Measurements from ENCODE around the gene NACC2. TPM values are rescaled to one million over a fixed set of nuclear protein-coding genes. Genes with fewer than 3 reads are reported as not detected.
"Not testable (repeated sequence)": the region's sequence is repeated elsewhere in the genome, so short reads cannot be mapped to it uniquely, and the experiment has no call there.

NACC2 gene
- total RNA-seq, 5 donors from 2014 or later (not counting 1 experiment from before 2014, with no cell fraction given): 4.2 to 11.7 (median 11.3) TPM

GRCh38 chr9:136036050-136036449 is 59.0 kb downstream of the NACC2 start:
- no peaks in the 10 kb centered on the region for H3K27me3 Mint-ChIP-seq
- CTCF ChIA-PET: no interaction called here
- no peak for ATAC-seq (replicated peaks in 1 of 4)

GRCh38 chr9:136031741-136032730 is 63.1 kb downstream of the NACC2 start:
- Histone ChIP-seq H3K4me1 (ENCODE audit: control insufficient read depth in 1 of 2, extremely low read depth in 1 of 2, insufficient read depth in 2 of 2, low read length in 2 of 2) (no peaks in the 10 kb centered on the region), H3K27me3 (replicated peaks in 1 of 2; ENCODE audit: control insufficient read depth in 2 of 2, extremely low read depth in 1 of 2, insufficient read depth in 2 of 2, low read length in 1 of 2) (peaks cover 0 to 6% of the 10 kb centered on the region in 2 experiments), H3K9me3 (no peaks in the 10 kb centered on the region), H3K36me3 (ENCODE audit: control insufficient read depth in 2 of 2, extremely low read depth in 1 of 2, insufficient read depth in 1 of 2, low read length in 1 of 2) (peaks cover 0 to 6% of the 10 kb centered on the region in 2 donors), H3K27ac (ENCODE audit: low read length) (no peak overlapping the region), H3K4me3 (ENCODE audit: control insufficient read depth in 1 of 2, extremely low read depth in 1 of 2, low read length in 1 of 2) (no peak overlapping the region)
- ChIA-PET POLR2A (no interaction called here), CTCF (no interaction called here)
- WGBS (ENCODE audit: insufficient coverage): 81% methylated on average over 8 of the region's 13 CpGs
- H3K36me3 Mint-ChIP-seq: peaks cover 36% of the 10 kb centered on the region
- H3K27me3 Mint-ChIP-seq: no peaks in the 10 kb centered on the region
- ATAC-seq (replicated peaks in 1 of 4) (no peak), DNase-seq (no peak)
- H3K9me3 Mint-ChIP-seq: peaks cover 0 to 11% (median 5%) of the 10 kb centered on the region in 3 donors
- H3K4me3 Mint-ChIP-seq: no peak overlapping the region
- H3K27ac Mint-ChIP-seq: no peak overlapping the region
- peaks cover 0 to 6% (median 4%) of the 10 kb centered on the region in 3 donors for H3K4me1 Mint-ChIP-seq

More at GRCh38 chr9:136036050-136036449, 59.0 kb downstream of the NACC2 start:
- POLR2A ChIA-PET: no interaction called here
- Histone ChIP-seq H3K27ac (ENCODE audit: low read length) (no peak overlapping the region), H3K36me3 (ENCODE audit: control insufficient read depth in 2 of 2, extremely low read depth in 1 of 2, insufficient read depth in 1 of 2, low read length in 1 of 2) (no peaks in the 10 kb centered on the region), H3K9me3 (no peaks in the 10 kb centered on the region), H3K4me3 (ENCODE audit: control insufficient read depth in 1 of 2, extremely low read depth in 1 of 2, low read length in 1 of 2) (no peak overlapping the region), H3K27me3 (replicated peaks in 1 of 2; ENCODE audit: control insufficient read depth in 2 of 2, extremely low read depth in 1 of 2, insufficient read depth in 2 of 2, low read length in 1 of 2) (peaks cover 0 to 3% of the 10 kb centered on the region in 2 experiments), H3K4me1 (ENCODE audit: control insufficient read depth in 1 of 2, extremely low read depth in 1 of 2, insufficient read depth in 2 of 2, low read length in 2 of 2) (no peaks in the 10 kb centered on the region)
- WGBS (ENCODE audit: insufficient coverage): 81% methylated on average over 2 of the region's 6 CpGs
- peaks cover 0 to 3% (median 2%) of the 10 kb centered on the region in 3 donors for H3K4me1 Mint-ChIP-seq
- no peak overlapping the region for H3K27ac Mint-ChIP-seq
- H3K36me3 Mint-ChIP-seq: peaks cover 55% of the 10 kb centered on the region
- H3K4me3 Mint-ChIP-seq: no peak overlapping the region
- no peak for DNase-seq
- H3K9me3 Mint-ChIP-seq: peaks cover 9 to 31% (median 17%) of the 10 kb centered on the region in 3 donors

- Mint-ChIP-seq H3K9me3 (peaks cover 0 to 6% (median 0%) of the 10 kb centered on the region in 3 donors), H3K4me1 (peaks cover 0 to 10% (median 4%) of the 10 kb centered on the region in 3 donors), H3K27me3 (no peaks in the 10 kb centered on the region), H3K27ac (no peak overlapping the region), H3K36me3 (peaks cover 32% of the 10 kb centered on the region), H3K4me3 (no peak overlapping the region)
- Histone ChIP-seq H3K27me3 (replicated peaks in 1 of 2; ENCODE audit: control insufficient read depth in 2 of 2, extremely low read depth in 1 of 2, insufficient read depth in 2 of 2, low read length in 1 of 2) (peaks cover 0 to 6% of the 10 kb centered on the region in 2 experiments), H3K27ac (ENCODE audit: low read length) (no peak overlapping the region), H3K4me3 (ENCODE audit: control insufficient read depth in 1 of 2, extremely low read depth in 1 of 2, low read length in 1 of 2) (no peak overlapping the region), H3K4me1 (ENCODE audit: control insufficient read depth in 1 of 2, extremely low read depth in 1 of 2, insufficient read depth in 2 of 2, low read length in 2 of 2) (no peaks in the 10 kb centered on the region), H3K9me3 (no peaks in the 10 kb centered on the region), H3K36me3 (ENCODE audit: control insufficient read depth in 2 of 2, extremely low read depth in 1 of 2, insufficient read depth in 1 of 2, low read length in 1 of 2) (peaks cover 0 to 6% of the 10 kb centered on the region in 2 donors)
- 67% methylated on average over 1 of the region's 8 CpGs for WGBS (ENCODE audit: insufficient coverage)
- POLR2A ChIA-PET: no interaction called here
- CTCF ChIA-PET: no interaction called here
- no peak for DNase-seq
- no peak for ATAC-seq (replicated peaks in 1 of 4)
Observed at GRCh38 chr9:136031094-136031493, 64.0 kb downstream of the NACC2 start.

- CTCF ChIA-PET: no interaction called here
- no peak for DNase-seq
- 95% methylated on average over 12 of the region's 12 CpGs for WGBS (ENCODE audit: insufficient coverage)
Observed at GRCh38 chr9:136029556-136029955, 65.5 kb downstream of the NACC2 start.

GRCh38 chr9:136028760-136029470 is 66.2 kb downstream of the NACC2 start:
- peaks cover 22% of the 10 kb centered on the region for H3K36me3 Mint-ChIP-seq
- no peak for DNase-seq
- no peak overlapping the region for H3K27ac ChIP-seq (ENCODE audit: low read length)
- no peaks in the 10 kb centered on the region for H3K4me1 ChIP-seq (ENCODE audit: control insufficient read depth in 1 of 2, extremely low read depth in 1 of 2, insufficient read depth in 2 of 2, low read length in 2 of 2)
- peaks cover 0 to 6% of the 10 kb centered on the region in 2 donors for H3K36me3 ChIP-seq (ENCODE audit: control insufficient read depth in 2 of 2, extremely low read depth in 1 of 2, insufficient read depth in 1 of 2, low read length in 1 of 2)
- POLR2A ChIA-PET: no interaction called here
- H3K4me1 Mint-ChIP-seq: peaks cover 1 to 10% (median 4%) of the 10 kb centered on the region in 3 donors
- H3K9me3 ChIP-seq: no peaks in the 10 kb centered on the region
- H3K9me3 Mint-ChIP-seq: peaks cover 0 to 4% (median 0%) of the 10 kb centered on the region in 3 donors
- CTCF ChIA-PET: no interaction called here
- no peaks in the 10 kb centered on the region for H3K27me3 Mint-ChIP-seq
- H3K27me3 ChIP-seq (replicated peaks in 1 of 2; ENCODE audit: control insufficient read depth in 2 of 2, extremely low read depth in 1 of 2, insufficient read depth in 2 of 2, low read length in 1 of 2): peaks cover 0 to 6% of the 10 kb centered on the region in 2 experiments
- H3K4me3 ChIP-seq (ENCODE audit: control insufficient read depth in 1 of 2, extremely low read depth in 1 of 2, low read length in 1 of 2): no peak overlapping the region
- H3K27ac Mint-ChIP-seq: no peak overlapping the region
- 91% methylated on average over 7 of the region's 10 CpGs for WGBS (ENCODE audit: insufficient coverage)
- ATAC-seq (replicated peaks in 1 of 4): no peak
- H3K4me3 Mint-ChIP-seq: no peak overlapping the region

More at GRCh38 chr9:136029556-136029955, 65.5 kb downstream of the NACC2 start:
- Mint-ChIP-seq H3K27me3 (no peaks in the 10 kb centered on the region), H3K9me3 (peaks cover 0 to 4% (median 0%) of the 10 kb centered on the region in 3 donors), H3K27ac (no peak overlapping the region), H3K36me3 (peaks cover 23% of the 10 kb centered on the region), H3K4me1 (peaks cover 0 to 10% (median 4%) of the 10 kb centered on the region in 3 donors), H3K4me3 (no peak overlapping the region)
- POLR2A ChIA-PET: no interaction called here
- H3K4me3 ChIP-seq (ENCODE audit: control insufficient read depth in 1 of 2, extremely low read depth in 1 of 2, low read length in 1 of 2): no peak overlapping the region
- no peak for ATAC-seq (replicated peaks in 1 of 4)
- H3K4me1 ChIP-seq (ENCODE audit: control insufficient read depth in 1 of 2, extremely low read depth in 1 of 2, insufficient read depth in 2 of 2, low read length in 2 of 2): no peaks in the 10 kb centered on the region
- H3K9me3 ChIP-seq: no peaks in the 10 kb centered on the region
- H3K27me3 ChIP-seq (replicated peaks in 1 of 2; ENCODE audit: control insufficient read depth in 2 of 2, extremely low read depth in 1 of 2, insufficient read depth in 2 of 2, low read length in 1 of 2): peaks cover 0 to 6% of the 10 kb centered on the region in 2 experiments
- H3K36me3 ChIP-seq (ENCODE audit: control insufficient read depth in 2 of 2, extremely low read depth in 1 of 2, insufficient read depth in 1 of 2, low read length in 1 of 2): peaks cover 0 to 6% of the 10 kb centered on the region in 2 donors
- H3K27ac ChIP-seq (ENCODE audit: low read length): no peak overlapping the region

- ATAC-seq (replicated peaks in 1 of 4); H3K27ac Mint-ChIP-seq; CTCF ChIA-PET; H3K9me3 ChIP-seq; POLR2A ChIA-PET; H3K27ac ChIP-seq (ENCODE audit: low read length); H3K4me3 ChIP-seq (ENCODE audit: control insufficient read depth in 1 of 2, extremely low read depth in 1 of 2, low read length in 1 of 2); H3K9me3 Mint-ChIP-seq; H3K4me3 Mint-ChIP-seq; H3K4me1 Mint-ChIP-seq; H3K4me1 ChIP-seq (ENCODE audit: control insufficient read depth in 1 of 2, extremely low read depth in 1 of 2, insufficient read depth in 2 of 2, low read length in 2 of 2); H3K36me3 ChIP-seq (ENCODE audit: control insufficient read depth in 2 of 2, extremely low read depth in 1 of 2, insufficient read depth in 1 of 2, low read length in 1 of 2); H3K27me3 Mint-ChIP-seq; DNase-seq; H3K27me3 ChIP-seq (replicated peaks in 1 of 2; ENCODE audit: control insufficient read depth in 2 of 2, extremely low read depth in 1 of 2, insufficient read depth in 2 of 2, low read length in 1 of 2): not testable (repeated sequence)
- WGBS (ENCODE audit: insufficient coverage): 86% methylated on average over 2 of the region's 8 CpGs
- H3K36me3 Mint-ChIP-seq: peaks cover 21% of the 10 kb centered on the region
Observed at GRCh38 chr9:136026943-136027289, 68.2 kb downstream of the NACC2 start.

Data from T-cell (primary cell).